ENCODE results near the gene PCSK2.

The PCSK2 gene

GRCh38 chr20:17505636-17506517 is 279.0 kb downstream of the PCSK2 start:
- ATAC-seq (peak; percentile 78), DNase-seq (peak; percentile 69)

- ATAC-seq: no peak
- DNase-seq: no peak
Observed at GRCh38 chr20:17507032-17507431, 280.2 kb downstream of the PCSK2 start.

- ATAC-seq: no peak
- DNase-seq: no peak
Observed at GRCh38 chr20:17507531-17507930, 280.7 kb downstream of the PCSK2 start.

- DNase-seq (no peak), ATAC-seq (no peak)
Observed at GRCh38 chr20:17508756-17509155, 281.9 kb downstream of the PCSK2 start.

- DNase-seq (no peak), ATAC-seq (no peak)
Observed at GRCh38 chr20:17510548-17510947, 283.7 kb downstream of the PCSK2 start.

- DNase-seq: no peak
- ATAC-seq: peak; percentile 33
Observed at GRCh38 chr20:17511401-17511800, 284.6 kb downstream of the PCSK2 start.

- ATAC-seq (no peak), DNase-seq (no peak)
Observed at GRCh38 chr20:17513939-17514338, 287.1 kb downstream of the PCSK2 start.

- DNase-seq (no peak), ATAC-seq (no peak)
Observed at GRCh38 chr20:17515053-17515452, 288.2 kb downstream of the PCSK2 start.

- no peak for ATAC-seq
- no peak for DNase-seq
Observed at GRCh38 chr20:17518339-17519052, 291.7 kb downstream of the PCSK2 start.

GRCh38 chr20:17519606-17520285 is 292.9 kb downstream of the PCSK2 start:
- DNase-seq: no peak
- ATAC-seq: no peak

- DNase-seq (no peak), ATAC-seq (no peak)
Observed at GRCh38 chr20:17520583-17520982, 293.7 kb downstream of the PCSK2 start.

- ATAC-seq (no peak), DNase-seq (no peak)
Observed at GRCh38 chr20:17522528-17522927, 295.7 kb downstream of the PCSK2 start.

- ATAC-seq: no peak
- no peak for DNase-seq
Observed at GRCh38 chr20:17523326-17523725, 296.5 kb downstream of the PCSK2 start.

- ATAC-seq (no peak), DNase-seq (no peak)
Observed at GRCh38 chr20:17524560-17524959, 297.7 kb downstream of the PCSK2 start.

GRCh38 chr20:17525132-17525531 is 298.3 kb downstream of the PCSK2 start:
- no peak for ATAC-seq
- DNase-seq: no peak

- no peak for ATAC-seq
- no peak for DNase-seq
Observed at GRCh38 chr20:17525650-17526049, 298.8 kb downstream of the PCSK2 start.

- ATAC-seq (no peak), DNase-seq (no peak)
Observed at GRCh38 chr20:17529586-17529985, 302.7 kb downstream of the PCSK2 start.

GRCh38 chr20:17530153-17530552 is 303.3 kb downstream of the PCSK2 start:
- no peak for DNase-seq
- ATAC-seq: no peak

- ATAC-seq: peak; percentile 80
- peak; percentile 57 for DNase-seq
Observed at GRCh38 chr20:17530716-17531664, 304.1 kb downstream of the PCSK2 start, which contains the start of gene BFSP1. Gene BFSP1 (minus strand): TSS chr20:17531379. CDS start chr20:17531329, 50 bp downstream.

GRCh38 chr20:17531665-17532025 is 304.8 kb downstream of the PCSK2 start:
- no peak for ATAC-seq
- no peak for DNase-seq

- DNase-seq (no peak), ATAC-seq (no peak)
Observed at GRCh38 chr20:17533396-17533795, 306.6 kb downstream of the PCSK2 start.

GRCh38 chr20:17534077-17534476 is 307.2 kb downstream of the PCSK2 start:
- DNase-seq: no peak
- ATAC-seq: no peak
